HCT116 (cell line): ENCODE data around the gene SLC22A6. TPM values are rescaled to one million over a fixed set of nuclear protein-coding genes. Genes with fewer than 3 reads are reported as not detected.

Experiments used
- ATAC-seq: fragments of 200-7000 bp; cut with Tn5 transposase; 2 replicates; pipeline ENCODE4 v1.9.1; 2020; ENCODE audit warnings: mild to moderate bottlenecking, moderate library complexity
- BruUV-seq: library from RNA; stranded (reverse); fragments of 400-500 nt; replicated peaks from 2 replicates; lab custom pipeline; 2021; lab: Mats Ljungman, UMichigan
- CTCF ChIA-PET: fragments of 300-600 bp; sonication (Branson Sonifier 250); formaldehyde crosslinking; loops from one replicate; lab custom pipeline; 2021; ENCODE audit warnings: antibody characterized with exemption; lab: Charles Lee
- POLR2A ChIA-PET: fragments of 300-600, 350-600 bp; sonication (Branson Sonifier 250); formaldehyde crosslinking; loops from one replicate; lab custom pipeline; 2021; ENCODE audit warnings: antibody characterized with exemption; lab: Charles Lee
- RAD21 ChIA-PET, 2 experiments: fragments of 300-600 bp; sonication (Branson Sonifier 250); formaldehyde crosslinking; loops; one replicate each; lab custom pipeline; 2023; ENCODE audit warnings: low total read pairs in 2 of 2; ENCODE audit not compliant: uncharacterized antibody in 2 of 2, unreplicated experiment in 2 of 2, low non-redundant PET in 1 of 2; lab: Charles Lee
- DNase-seq: peaks from one replicate; pipeline ENCODE4 v3.0.0-alpha.2; 2010; ENCODE audit warnings: low read depth, low spot score
- H2AFZ ChIP-seq: fragments of 200-600 bp; shearing (Covaris generic), sonication (generic); 2 replicates; pipeline ENCODE4 v1.6.1; 2017; ENCODE audit warnings: low read depth, mixed run types, mixed read lengths, antibody characterized with exemption, low read length; ENCODE audit not compliant: poor library complexity, severe bottlenecking
- H3K27ac ChIP-seq: 2 replicates; pipeline ENCODE4 v1.5.1; 2012; ENCODE audit warnings: low read depth, low read length
- H3K27me3 ChIP-seq: fragments of 200-600 bp; sonication (generic); 2 replicates; pipeline ENCODE4 v1.6.1; 2016; ENCODE audit warnings: mixed run types, low read length, mixed read lengths; ENCODE audit not compliant: insufficient read depth
- H3K36me3 ChIP-seq, 2 experiments: fragments of 200-500 bp in 1 of 2; fragments of 200-600 bp in 1 of 2; sonication (Bioruptor generic) in 1 of 2; sonication (generic) in 1 of 2; 2 replicates each; pipeline versions ENCODE4 v1.5.1 to v1.6.1; 2014 to 2016; ENCODE audit warnings: low read length in 2 of 2, inconsistent platforms in 1 of 2, mixed read lengths in 1 of 2, mixed run types in 1 of 2; ENCODE audit not compliant: insufficient read depth in 2 of 2, control insufficient read depth in 1 of 2
- H3K4me1 ChIP-seq, 2 experiments: fragments of 200-600 bp in 1 of 2; sonication (generic) in 1 of 2; 2 replicates each; pipeline versions ENCODE4 v1.5.1 to v1.6.1; 2012 to 2017; ENCODE audit warnings: low read length in 2 of 2, inconsistent platforms in 1 of 2, mild to moderate bottlenecking in 1 of 2, mixed read lengths in 1 of 2, mixed run types in 1 of 2, moderate library complexity in 1 of 2; ENCODE audit not compliant: insufficient read depth in 2 of 2, control insufficient read depth in 1 of 2
- H3K4me2 ChIP-seq: fragments of 200-600 bp; sonication (generic); 2 replicates; pipeline ENCODE4 v1.6.1; 2017; ENCODE audit warnings: mixed run types, low read length, mixed read lengths
- H3K4me3 ChIP-seq, 2 experiments: fragments of 200-600 bp in 1 of 2; sonication (generic) in 1 of 2; replicated peaks in 1 of 2; 2 replicates each; pipeline ENCODE4 v1.5.1; 2011 to 2016; ENCODE audit warnings: low read length in 2 of 2, control low read depth in 1 of 2, low read depth in 1 of 2, mild to moderate bottlenecking in 1 of 2, mixed read lengths in 1 of 2, mixed run types in 1 of 2
- H3K79me2 ChIP-seq: fragments of 200-600 bp; sonication (generic); 2 replicates; pipeline ENCODE4 v1.6.1; 2017; ENCODE audit warnings: mild to moderate bottlenecking, mixed run types, low read length, moderate library complexity, mixed read lengths; ENCODE audit not compliant: insufficient read depth
- H3K9ac ChIP-seq: fragments of 200-600 bp; sonication (generic); 2 replicates; pipeline ENCODE4 v1.6.1; 2016; ENCODE audit warnings: low read length, mixed read lengths
- H3K9me2 ChIP-seq: fragments of 200-600 bp; sonication (generic), shearing (Covaris generic); 2 replicates; pipeline ENCODE4 v1.6.1; 2017; ENCODE audit warnings: mixed run types, mild to moderate bottlenecking, moderate library complexity; ENCODE audit not compliant: insufficient read depth
- H3K9me3 ChIP-seq, 2 experiments: fragments of 200-500 bp in 1 of 2; fragments of 200-600 bp in 1 of 2; sonication (Bioruptor generic) in 1 of 2; sonication (generic) in 1 of 2; 2 replicates each; pipeline ENCODE4 v1.6.1; 2014 to 2017; ENCODE audit warnings: low read length in 2 of 2, mixed read lengths in 2 of 2, inconsistent platforms in 1 of 2, low read depth in 1 of 2, mild to moderate bottlenecking in 1 of 2, mixed run types in 1 of 2, moderate library complexity in 1 of 2; ENCODE audit not compliant: control insufficient read depth in 1 of 2, insufficient read depth in 1 of 2
- H4K20me1 ChIP-seq: fragments of 200-600 bp; sonication (generic), shearing (Covaris generic); 2 replicates; pipeline ENCODE4 v1.6.1; 2017; ENCODE audit warnings: mixed run types, mild to moderate bottlenecking, moderate library complexity; ENCODE audit not compliant: insufficient read depth
- CBX3 ChIP-seq: IDR thresholded peaks from 2 replicates; pipeline ENCODE4 v1.6.1; 2012; ENCODE audit warnings: low read depth
- CEBPB ChIP-seq: IDR thresholded peaks from 2 replicates; pipeline ENCODE4 v1.6.1; 2012; ENCODE audit warnings: low read depth
- EGR1 ChIP-seq: IDR thresholded peaks from 2 replicates; pipeline ENCODE4 v1.6.1; 2012; ENCODE audit warnings: low read depth
- ELF1 ChIP-seq: IDR thresholded peaks from 2 replicates; pipeline ENCODE4 v1.6.1; 2012; ENCODE audit warnings: low read depth, borderline replicate concordance
- EZH2 ChIP-seq: fragments of 200-600 bp; sonication (generic); IDR thresholded peaks from 2 replicates; pipeline ENCODE4 v1.6.1; 2017; ENCODE audit warnings: antibody characterized with exemption, mixed run types
- EZH2phosphoT487 ChIP-seq: fragments of 200-600 bp; IDR thresholded peaks from 2 replicates; pipeline ENCODE4 v1.6.1; 2018; ENCODE audit warnings: antibody characterized with exemption, borderline replicate concordance
- JUND ChIP-seq: IDR thresholded peaks from 2 replicates; pipeline ENCODE4 v1.6.1; 2012
- MAX ChIP-seq: IDR thresholded peaks from 2 replicates; pipeline ENCODE4 v1.6.1; 2012
- RAD21 ChIP-seq: IDR thresholded peaks from 2 replicates; pipeline ENCODE4 v1.6.1; 2012; ENCODE audit warnings: low read depth, mild to moderate bottlenecking
- SP1 ChIP-seq: IDR thresholded peaks from 2 replicates; pipeline ENCODE4 v1.6.1; 2012; ENCODE audit warnings: low read depth
- TCF7L2 ChIP-seq: IDR thresholded peaks from 2 replicates; pipeline ENCODE4 v1.7.0; 2011; ENCODE audit warnings: borderline replicate concordance, inconsistent platforms; ENCODE audit not compliant: insufficient read depth, insufficient read length; ENCODE audit errors: extremely low read depth
- ZFX ChIP-seq: fragments of 450-650 bp; IDR thresholded peaks from 2 replicates; pipeline ENCODE4 v1.6.1; 2017
- ZNF274 ChIP-seq: fragments of 200-500 bp; sonication (Bioruptor generic); IDR thresholded peaks from 2 replicates; pipeline ENCODE4 v1.6.1; 2014; ENCODE audit warnings: mild to moderate bottlenecking, low read depth, low read length, inconsistent platforms
- intact Hi-C: fragments of 100-400 bp; cut with micrococcal nuclease; formaldehyde crosslinking; loops from 2 replicates; pipeline ENCODE4 v1.10.0; 2022
- total RNA-seq: library from RNA; stranded (reverse); gene quantifications from one replicate; pipeline ENCODE4 v1.2.1, GENCODE V29; 2021; ENCODE audit not compliant: unreplicated experiment
- TF ChIP-seq, protein P1 (sequence below): IDR thresholded peaks from 2 replicates; pipeline ENCODE4 v1.6.1; 2012; ENCODE audit warnings: low read depth

Gene SLC22A6
- total RNA-seq, 1 experiment from 2014 or later: not detected

DNA sequence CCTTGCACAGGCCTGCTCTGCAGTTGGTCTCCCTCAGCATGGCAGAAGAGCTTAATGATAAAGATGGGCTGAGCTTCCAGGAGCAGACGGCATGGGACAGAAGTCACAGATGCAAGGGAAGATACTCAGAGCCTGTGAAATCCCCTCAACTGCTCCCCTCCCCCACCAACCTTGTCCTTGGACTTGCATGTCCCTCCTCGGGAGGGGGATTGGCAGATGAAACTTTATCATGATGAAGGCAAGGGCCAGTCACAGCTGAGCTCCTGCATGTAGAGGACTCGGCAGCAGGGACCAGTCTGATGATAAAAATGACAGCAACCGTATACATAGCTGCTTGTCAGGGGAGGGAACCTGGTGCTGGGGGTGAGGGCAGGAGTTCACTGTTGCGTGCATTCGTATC is 37.7 kb upstream of the SLC22A6 start:
- Histone ChIP-seq H3K9me3 (no peaks in the 10 kb centered on the region), H3K4me3 (no peak overlapping the region), H2AFZ (no peak overlapping the region), H3K27me3 (no peaks in the 10 kb centered on the region), H4K20me1 (no peaks in the 10 kb centered on the region), H3K79me2 (no peaks in the 10 kb centered on the region), H3K9me2 (no peaks in the 10 kb centered on the region), H3K27ac (no peak overlapping the region), H3K4me1 (peaks cover 6 to 13% of the 10 kb centered on the region in 2 experiments; a peak in 3 of 4 replicates), H3K36me3 (no peaks in the 10 kb centered on the region), H3K4me2 (no peak overlapping the region), H3K9ac (no peak overlapping the region)
- ChIA-PET CTCF (interaction anchor here (3.1 to 7.0 kb wide), 3 partner anchors 10 to 116 kb away, joined by 40 to 285 read pairs (median 42); no protein-coding TSS in a partner anchor), POLR2A (interaction anchor here (4.9 kb wide), 1 partner anchor 117 kb away, joined by 25 read pairs; no protein-coding TSS in a partner anchor), RAD21 (no interaction called here)
- BruUV-seq: no TSS peak
- no peak for ATAC-seq
- no peak for DNase-seq
- intact Hi-C loops: loop anchor here (5.0 kb wide), 1 partner anchor 45 kb away; no protein-coding TSS in a partner anchor
- no peak for TF ChIP-seq EZH2phosphoT487
- no peak for TF ChIP-seq CEBPB

DNA sequence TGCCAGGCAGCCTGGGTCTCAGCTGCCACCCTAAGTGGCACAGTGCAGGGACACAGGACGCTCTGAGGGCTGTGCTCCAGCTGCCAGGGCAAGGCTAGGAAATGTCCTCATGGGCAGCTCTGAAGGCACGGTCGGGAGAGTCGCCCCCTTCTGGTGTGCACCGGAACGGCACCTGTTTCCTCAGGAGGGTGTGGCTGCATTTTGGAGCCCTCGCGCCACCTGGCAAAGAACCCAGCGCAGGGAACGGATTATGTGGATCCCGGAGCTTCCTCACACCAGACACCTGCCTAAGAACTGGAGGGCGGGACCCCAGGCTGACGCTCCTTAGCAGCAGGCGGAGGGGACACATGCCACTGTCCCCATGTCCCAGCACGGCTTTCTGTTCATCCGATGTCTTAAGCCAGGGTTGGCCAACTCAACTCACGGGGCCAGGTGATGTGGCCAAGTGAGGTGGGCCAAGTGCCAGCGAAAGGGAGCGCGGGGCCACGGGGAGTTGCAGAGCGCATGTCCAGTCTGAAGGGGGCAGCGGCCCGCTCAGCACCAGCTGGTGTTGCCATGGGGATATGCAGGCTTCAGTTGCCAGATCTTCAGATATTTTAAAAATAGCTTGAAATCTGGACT is 36.0 kb upstream of the SLC22A6 start:
- ATAC-seq: peak; percentile 78
- H3K79me2 ChIP-seq: no peaks in the 10 kb centered on the region
- H3K27ac ChIP-seq: no peak overlapping the region; the same call in 1 of the 2 replicates
- TF ChIP-seq, protein P1, sequence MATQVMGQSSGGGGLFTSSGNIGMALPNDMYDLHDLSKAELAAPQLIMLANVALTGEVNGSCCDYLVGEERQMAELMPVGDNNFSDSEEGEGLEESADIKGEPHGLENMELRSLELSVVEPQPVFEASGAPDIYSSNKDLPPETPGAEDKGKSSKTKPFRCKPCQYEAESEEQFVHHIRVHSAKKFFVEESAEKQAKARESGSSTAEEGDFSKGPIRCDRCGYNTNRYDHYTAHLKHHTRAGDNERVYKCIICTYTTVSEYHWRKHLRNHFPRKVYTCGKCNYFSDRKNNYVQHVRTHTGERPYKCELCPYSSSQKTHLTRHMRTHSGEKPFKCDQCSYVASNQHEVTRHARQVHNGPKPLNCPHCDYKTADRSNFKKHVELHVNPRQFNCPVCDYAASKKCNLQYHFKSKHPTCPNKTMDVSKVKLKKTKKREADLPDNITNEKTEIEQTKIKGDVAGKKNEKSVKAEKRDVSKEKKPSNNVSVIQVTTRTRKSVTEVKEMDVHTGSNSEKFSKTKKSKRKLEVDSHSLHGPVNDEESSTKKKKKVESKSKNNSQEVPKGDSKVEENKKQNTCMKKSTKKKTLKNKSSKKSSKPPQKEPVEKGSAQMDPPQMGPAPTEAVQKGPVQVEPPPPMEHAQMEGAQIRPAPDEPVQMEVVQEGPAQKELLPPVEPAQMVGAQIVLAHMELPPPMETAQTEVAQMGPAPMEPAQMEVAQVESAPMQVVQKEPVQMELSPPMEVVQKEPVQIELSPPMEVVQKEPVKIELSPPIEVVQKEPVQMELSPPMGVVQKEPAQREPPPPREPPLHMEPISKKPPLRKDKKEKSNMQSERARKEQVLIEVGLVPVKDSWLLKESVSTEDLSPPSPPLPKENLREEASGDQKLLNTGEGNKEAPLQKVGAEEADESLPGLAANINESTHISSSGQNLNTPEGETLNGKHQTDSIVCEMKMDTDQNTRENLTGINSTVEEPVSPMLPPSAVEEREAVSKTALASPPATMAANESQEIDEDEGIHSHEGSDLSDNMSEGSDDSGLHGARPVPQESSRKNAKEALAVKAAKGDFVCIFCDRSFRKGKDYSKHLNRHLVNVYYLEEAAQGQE: no peak
- no peak for TF ChIP-seq ZNF274
- TF ChIP-seq ZFX: no peak
- no peak for TF ChIP-seq JUND
- peak; percentile 75 for TF ChIP-seq CBX3
- TF ChIP-seq ELF1: no peak
- TF ChIP-seq RAD21: peak; percentile 56
- TF ChIP-seq TCF7L2: no peak
- TF ChIP-seq EGR1: no peak
- TF ChIP-seq SP1: no peak
- no peak for TF ChIP-seq EZH2phosphoT487
- no peak for TF ChIP-seq EZH2
- TF ChIP-seq MAX: peak; percentile 47

More for the DNA sequence above, 36.0 kb upstream of the SLC22A6 start:
- peak overlapping the region; percentile 97 for H2AFZ ChIP-seq
- ChIA-PET RAD21 (interaction anchor here (1.1 to 2.1 kb wide), 5 partner anchors 46 to 117 kb away, joined by 3 to 14 read pairs (median 3); no protein-coding TSS in a partner anchor), POLR2A (interaction anchor here (0.6 to 4.9 kb wide), 4 partner anchors 11 to 278 kb away, joined by 3 to 25 read pairs (median 3); no protein-coding TSS in a partner anchor), CTCF (interaction anchor here (0.6 to 7.0 kb wide), 21 partner anchors 9 to 622 kb away, joined by 3 to 285 read pairs (median 6); partner anchors contain the start of gene CHRM1)
- H3K36me3 ChIP-seq: no peaks in the 10 kb centered on the region
- no peaks in the 10 kb centered on the region for H3K9me3 ChIP-seq
- H3K4me3 ChIP-seq: peak overlapping the region in 1 of 2 experiments; percentile 32; a peak in 2 of 4 replicates
- no peak overlapping the region for H3K9ac ChIP-seq
- H4K20me1 ChIP-seq: no peaks in the 10 kb centered on the region
- peaks cover 13 to 19% of the 10 kb centered on the region in 2 experiments for H3K4me1 ChIP-seq
- intact Hi-C loops: loop anchor here (1.0 to 5.0 kb wide), 2 partner anchors 43 to 114 kb away; no protein-coding TSS in a partner anchor
- DNase-seq: peak; percentile 56
- H3K9me2 ChIP-seq: no peaks in the 10 kb centered on the region
- H3K4me2 ChIP-seq: peak overlapping the region; percentile 64
- no peaks in the 10 kb centered on the region for H3K27me3 ChIP-seq
- BruUV-seq: no TSS peak
